Vagina (tissue), 2 donors: ENCODE data around the gene KIF27.
"Not testable (repeated sequence)": the region's sequence is repeated elsewhere in the genome, so short reads cannot be mapped to it uniquely, and the experiment has no call there.

Experiments
- CTCF ChIP-seq, 3 experiments: fragments of 450-650 bp in 2 of 3; fragments of 200-600 bp in 1 of 3; sonication (generic) in 1 of 3; IDR thresholded peaks; one replicate each; pipeline ENCODE4 v1.5.1; 2017 to 2019; ENCODE audit warnings: antibody characterized with exemption in 3 of 3, mild to moderate bottlenecking in 2 of 3, moderate library complexity in 2 of 3
- POLR2A ChIP-seq, 2 donors: fragments of 450-650 bp; IDR thresholded peaks; one replicate each; pipeline ENCODE4 v1.6.1; 2017; ENCODE audit warnings: antibody characterized with exemption in 2 of 2, mild to moderate bottlenecking in 2 of 2, moderate library complexity in 2 of 2

GRCh38 chr9:83815120-83815519, 106.1 kb downstream of the KIF27 start:
- TF ChIP-seq CTCF, POLR2A (IDR thresholded peaks at IDR 0.05): not testable (repeated sequence)
